GM12865 (cell line): ENCODE data around the gene MGMT.
A peak's percentile ranks its signal among the peaks of the same experiment; 100 is the strongest.

ENCODE experiments used
- DNase-seq: peaks from one replicate; pipeline ENCODE4 v3.0.0; 2010; ENCODE audit warnings: low read depth
- H3K4me3 ChIP-seq: 2 replicates; pipeline ENCODE4 v1.5.1; 2011; ENCODE audit warnings: mild to moderate bottlenecking, low read depth, low read length, control low read depth
- CTCF ChIP-seq: IDR thresholded peaks from 2 replicates; pipeline ENCODE4 v1.5.1; 2011; ENCODE audit warnings: low read length, control low read depth, low read depth, inconsistent platforms; ENCODE audit not compliant: insufficient read depth; ENCODE audit errors: missing control alignments

Gene MGMT

GRCh38 chr10:129494740-129495139 lies 27.7 kb downstream of the MGMT start:
- no peak overlapping the region for H3K4me3 ChIP-seq
- DNase-seq: no peak
- no peak for TF ChIP-seq CTCF

- no peak for TF ChIP-seq CTCF
- H3K4me3 ChIP-seq: no peak overlapping the region
- DNase-seq: no peak
Measured at GRCh38 chr10:129495256-129495655, 28.2 kb downstream of the MGMT start.

- no peak for DNase-seq
- TF ChIP-seq CTCF: no peak
- no peak overlapping the region for H3K4me3 ChIP-seq
Measured at GRCh38 chr10:129495698-129496097, 28.7 kb downstream of the MGMT start.

- DNase-seq: no peak
- no peak overlapping the region for H3K4me3 ChIP-seq
- TF ChIP-seq CTCF: no peak
Measured at GRCh38 chr10:129497013-129497412, 30.0 kb downstream of the MGMT start.

- peak; percentile 8 for TF ChIP-seq CTCF
Measured at GRCh38 chr10:129498680-129499079, 31.6 kb downstream of the MGMT start.

GRCh38 chr10:129500617-129501339 lies 33.7 kb downstream of the MGMT start:
- no peak for DNase-seq
- no peak overlapping the region for H3K4me3 ChIP-seq
- no peak for TF ChIP-seq CTCF

More at GRCh38 chr10:129498680-129499079, 31.6 kb downstream of the MGMT start:
- no peak for DNase-seq
- no peak overlapping the region for H3K4me3 ChIP-seq

- DNase-seq: peak; percentile 18
- no peak for TF ChIP-seq CTCF
- no peak overlapping the region for H3K4me3 ChIP-seq
Measured at GRCh38 chr10:129501652-129502436, 34.8 kb downstream of the MGMT start.
